ENCODE data around the gene SMC4. TPM values are rescaled to one million over a fixed set of nuclear protein-coding genes. Genes with fewer than 3 reads are reported as not detected.

Gene SMC4
- total and polyA plus RNA-seq, 10 of the 15 experiments (the other 5 are each of a cell fraction or from before 2014, with no cell fraction given): 75.6 to 288 (median 136) TPM

DNA sequence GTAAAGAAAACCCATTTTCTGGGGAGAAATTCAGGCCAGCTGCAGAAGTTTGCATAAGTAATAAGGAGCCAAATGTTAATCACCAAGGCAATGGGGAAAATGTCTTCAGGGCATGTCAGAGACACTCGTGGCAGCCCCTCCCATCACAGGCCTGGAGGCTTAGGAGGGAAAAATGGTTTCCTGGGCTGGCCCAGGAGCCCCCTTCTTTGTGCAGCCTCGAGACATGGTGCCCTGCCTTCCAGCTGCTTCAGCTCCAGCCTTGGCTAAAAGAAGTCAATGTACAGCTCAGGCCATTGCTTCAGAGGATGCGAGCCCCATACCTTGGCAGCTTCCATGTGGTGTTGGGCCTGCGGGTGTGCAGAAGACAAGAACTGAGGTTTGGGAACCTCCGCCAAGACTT lies 70.7 kb downstream of the SMC4 start:
- intact Hi-C loops (cut with micrococcal nuclease; ENCODE audit: unreplicated experiment): no loop called here
- Histone ChIP-seq H3K4me3 (no peak overlapping the region), H4K20me1 (ENCODE audit: control insufficient read depth, insufficient read depth) (no peaks in the 10 kb centered on the region), H3K9me3 (replicated peaks; ENCODE audit: control insufficient read depth, insufficient read depth, low read length) (peaks cover 11% of the 10 kb centered on the region), H3K36me3 (ENCODE audit: control insufficient read depth in 2 of 2, insufficient read depth in 2 of 2, low read length in 1 of 2) (no peaks in the 10 kb centered on the region), H2AFZ (ENCODE audit: control insufficient read depth, low read depth, low read length) (no peak overlapping the region), H3K27ac (ENCODE audit: control insufficient read depth, insufficient read depth) (no peak overlapping the region), H3K4me1 (ENCODE audit: control insufficient read depth, insufficient read depth, low read length) (no peaks in the 10 kb centered on the region; the same call in 1 of the 2 replicates), H3K27me3 (replicated peaks in 1 of 2; ENCODE audit: control insufficient read depth in 2 of 2, insufficient read depth in 2 of 2, low read length in 1 of 2) (no peaks in the 10 kb centered on the region), H3K79me2 (ENCODE audit: control insufficient read depth, insufficient read depth, low read length) (no peaks in the 10 kb centered on the region), H3K9ac (ENCODE audit: control insufficient read depth, insufficient read depth, low read length) (no peak overlapping the region), H3K4me2 (ENCODE audit: control insufficient read depth, insufficient read depth) (no peak overlapping the region)
- RAD21 ChIA-PET (ENCODE audit: unreplicated experiment): no interaction called here
- WGBS (ENCODE audit: insufficient coverage, insufficient replicate concordance, low lambda C conversion rate, missing lambda C conversion rate): 39% methylated on average over 5 of the region's 5 CpGs
- in situ Hi-C loops (cut with MboI): no loop called here
- no peak for TF ChIP-seq ZBED1 (IDR thresholded peaks at IDR 0.05; ENCODE audit: borderline replicate concordance)
- TF ChIP-seq JUNB (IDR thresholded peaks at IDR 0.05): no peak
- no peak for TF ChIP-seq SIX5 (IDR thresholded peaks at IDR 0.05; ENCODE audit: low read depth, low read length, severe bottlenecking)
- no peak for TF ChIP-seq STAT3 (IDR thresholded peaks at IDR 0.05; ENCODE audit: low read depth, low read length)
- no peak for TF ChIP-seq JUND (IDR thresholded peaks at IDR 0.05; ENCODE audit: low read depth, low read length)
- TF ChIP-seq ZNF622 (IDR thresholded peaks at IDR 0.05): no peak
- no peak for TF ChIP-seq HDGF (IDR thresholded peaks at IDR 0.05)
- TF ChIP-seq DPF2 (IDR thresholded peaks at IDR 0.05): no peak
- no peak for TF ChIP-seq MEF2A (IDR thresholded peaks at IDR 0.05; ENCODE audit: insufficient read depth, low read depth, low read length)
- no peak for TF ChIP-seq NFYB (IDR thresholded peaks at IDR 0.05; ENCODE audit: insufficient read depth, low read depth, low read length)
- TF ChIP-seq BACH1 (IDR thresholded peaks at IDR 0.05; ENCODE audit: borderline replicate concordance): no peak
- no peak for TF ChIP-seq ZNF384 (IDR thresholded peaks at IDR 0.05; ENCODE audit: borderline replicate concordance, low read depth, low read length)
- TF ChIP-seq TCF7 (IDR thresholded peaks at IDR 0.05; ENCODE audit: borderline replicate concordance): no peak
- TF ChIP-seq GABPA (IDR thresholded peaks at IDR 0.05; ENCODE audit: low read depth): no peak
- TF ChIP-seq, protein P1, sequence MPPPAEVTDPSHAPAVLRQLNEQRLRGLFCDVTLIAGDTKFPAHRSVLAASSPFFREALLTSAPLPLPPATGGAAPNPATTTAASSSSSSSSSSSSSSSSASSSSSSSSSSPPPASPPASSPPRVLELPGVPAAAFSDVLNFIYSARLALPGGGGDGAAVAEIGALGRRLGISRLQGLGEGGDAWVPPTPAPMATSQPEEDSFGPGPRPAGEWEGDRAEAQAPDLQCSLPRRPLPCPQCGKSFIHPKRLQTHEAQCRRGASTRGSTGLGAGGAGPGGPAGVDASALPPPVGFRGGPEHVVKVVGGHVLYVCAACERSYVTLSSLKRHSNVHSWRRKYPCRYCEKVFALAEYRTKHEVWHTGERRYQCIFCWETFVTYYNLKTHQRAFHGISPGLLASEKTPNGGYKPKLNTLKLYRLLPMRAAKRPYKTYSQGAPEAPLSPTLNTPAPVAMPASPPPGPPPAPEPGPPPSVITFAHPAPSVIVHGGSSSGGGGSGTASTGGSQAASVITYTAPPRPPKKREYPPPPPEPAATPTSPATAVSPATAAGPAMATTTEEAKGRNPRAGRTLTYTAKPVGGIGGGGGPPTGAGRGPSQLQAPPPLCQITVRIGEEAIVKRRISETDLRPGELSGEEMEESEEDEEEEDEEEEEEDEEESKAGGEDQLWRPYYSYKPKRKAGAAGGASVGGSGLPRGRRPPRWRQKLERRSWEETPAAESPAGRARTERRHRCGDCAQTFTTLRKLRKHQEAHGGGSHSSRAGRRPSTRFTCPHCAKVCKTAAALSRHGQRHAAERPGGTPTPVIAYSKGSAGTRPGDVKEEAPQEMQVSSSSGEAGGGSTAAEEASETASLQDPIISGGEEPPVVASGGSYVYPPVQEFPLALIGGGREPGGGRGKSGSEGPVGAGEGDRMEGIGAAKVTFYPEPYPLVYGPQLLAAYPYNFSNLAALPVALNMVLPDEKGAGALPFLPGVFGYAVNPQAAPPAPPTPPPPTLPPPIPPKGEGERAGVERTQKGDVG (CRISPR knock-in tag; IDR thresholded peaks at IDR 0.05): no peak
- no peak for TF ChIP-seq ZNF217 (IDR thresholded peaks at IDR 0.05)
- TF ChIP-seq MYB (IDR thresholded peaks at IDR 0.05; ENCODE audit: borderline replicate concordance, low read depth, low read length): no peak
- SMC1A ChIA-PET (ENCODE audit: uncharacterized antibody, unreplicated experiment): interaction anchor here (1.2 kb wide), 1 partner anchor 16 kb away, joined by 3 read pairs; no protein-coding TSS in a partner anchor
- CTCF ChIA-PET: no interaction called here
- POLR2A ChIA-PET: no interaction called here
- no peak for ATAC-seq
- DNase-seq (ENCODE audit: low read depth, low spot score): no peak
- FAIRE-seq: no peak
- no TSS peak for BruUV-seq (replicated peaks)

All from GM12878 (cell line).